Stimulated activated naive B cell treated with anti-CD40 and anti-IgM and Interleukin-4, amounts not matched to agents 10 μg/mL and 1 μg/mL and 100 μg/mL, for 72 hours (primary cell): ENCODE data around the gene MYO18B.

Experiments
- ATAC-seq, 2 donors: fragments of 150-1000 bp; cut with Tn5 transposase; replicated peaks; 2 replicates each; pipeline ENCODE4 v1.10.0; 2021; ENCODE audit warnings: moderate library complexity in 1 of 2
- DNase-seq: peaks from one replicate; pipeline ENCODE4 v3.0.0; 2021
- H3K27ac Mint-ChIP-seq: one replicate; pipeline ENCODE4 v1.8.0; 2022; ENCODE audit warnings: mild to moderate bottlenecking, mixed read lengths
- H3K27me3 Mint-ChIP-seq, 2 donors: one replicate each; pipeline ENCODE4 v1.8.0; 2022; ENCODE audit warnings: mixed read lengths in 2 of 2
- H3K36me3 Mint-ChIP-seq, 2 donors: one replicate each; pipeline ENCODE4 v1.8.0; 2022; ENCODE audit warnings: mixed read lengths in 2 of 2, mild to moderate bottlenecking in 1 of 2
- H3K4me1 Mint-ChIP-seq, 2 donors: one replicate each; pipeline ENCODE4 v1.8.0; 2022; ENCODE audit warnings: mixed read lengths in 2 of 2, mild to moderate bottlenecking in 1 of 2
- H3K4me3 Mint-ChIP-seq, 2 donors: one replicate each; pipeline ENCODE4 v1.8.0; 2022; ENCODE audit warnings: mild to moderate bottlenecking in 2 of 2, mixed read lengths in 2 of 2, moderate library complexity in 1 of 2
- H3K9me3 Mint-ChIP-seq, 2 donors: one replicate each; pipeline ENCODE4 v1.8.0; 2022; ENCODE audit warnings: mixed read lengths in 2 of 2, mild to moderate bottlenecking in 1 of 2

Gene MYO18B

DNA sequence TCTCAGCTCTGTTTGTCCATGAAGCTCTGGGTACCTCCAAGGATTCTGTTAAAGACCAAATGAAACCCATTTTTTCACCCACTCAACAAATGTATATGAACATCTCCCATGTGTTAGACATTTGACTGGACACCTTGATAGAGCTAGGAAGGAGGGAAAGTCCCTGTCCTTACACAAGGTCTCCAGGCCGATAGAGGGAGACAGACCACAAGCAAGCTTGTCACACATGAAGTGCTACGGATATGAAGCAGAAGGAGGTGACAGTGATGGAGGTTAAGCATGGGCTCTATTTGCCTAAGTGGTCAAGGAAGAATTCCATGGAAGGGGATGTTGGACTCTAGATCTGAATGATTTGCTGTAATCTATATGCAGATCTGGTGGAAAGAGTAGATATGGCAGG is 138.5 kb downstream of the MYO18B start:
- H3K4me1 Mint-ChIP-seq, result no peaks in the 10 kb centered on the region
- H3K36me3 Mint-ChIP-seq, result no peaks in the 10 kb centered on the region
- ATAC-seq (no peak), DNase-seq (no peak)
- no peak overlapping the region for H3K27ac Mint-ChIP-seq
- H3K27me3 Mint-ChIP-seq, result peaks cover 23 to 31% of the 10 kb centered on the region in 2 donors
- no peaks in the 10 kb centered on the region for H3K9me3 Mint-ChIP-seq
- H3K4me3 Mint-ChIP-seq, result no peak overlapping the region

- no peak overlapping the region for H3K27ac Mint-ChIP-seq
- no peak for ATAC-seq
Observed at GRCh38 chr22:25881210-25881755, 139.3 kb downstream of the MYO18B start.

DNA sequence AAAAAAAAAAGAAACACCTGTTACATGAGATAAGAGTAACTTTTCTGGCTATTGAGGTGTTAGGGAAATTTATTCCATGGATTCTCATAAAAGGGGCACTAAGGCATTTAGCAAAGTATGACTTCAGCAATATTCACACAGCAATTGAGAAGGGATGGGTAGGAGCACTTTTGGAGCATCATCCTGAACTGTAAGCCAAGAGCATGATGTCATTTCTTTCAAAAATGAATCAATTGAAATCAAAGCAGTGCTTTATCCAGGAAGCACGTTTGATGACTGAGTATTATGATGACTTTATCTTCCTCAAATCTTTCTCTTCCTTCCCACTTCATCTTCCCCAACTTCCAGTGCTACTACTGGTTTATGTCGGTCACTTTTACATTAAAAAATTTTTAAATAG is 140.4 kb downstream of the MYO18B start:
- H3K27me3 Mint-ChIP-seq, result peaks cover 18 to 19% of the 10 kb centered on the region in 2 donors
- H3K27ac Mint-ChIP-seq, result no peak overlapping the region
- no peaks in the 10 kb centered on the region for H3K9me3 Mint-ChIP-seq
- H3K36me3 Mint-ChIP-seq, result no peaks in the 10 kb centered on the region
- H3K4me3 Mint-ChIP-seq, result no peak overlapping the region
- DNase-seq (no peak), ATAC-seq (no peak)
- no peaks in the 10 kb centered on the region for H3K4me1 Mint-ChIP-seq

More at GRCh38 chr22:25881210-25881755, 139.3 kb downstream of the MYO18B start:
- no peaks in the 10 kb centered on the region for H3K9me3 Mint-ChIP-seq
- no peak overlapping the region for H3K4me3 Mint-ChIP-seq
- peaks cover 19 to 26% of the 10 kb centered on the region in 2 donors for H3K27me3 Mint-ChIP-seq
- no peaks in the 10 kb centered on the region for H3K36me3 Mint-ChIP-seq
- no peaks in the 10 kb centered on the region for H3K4me1 Mint-ChIP-seq
- DNase-seq, result no peak

DNA sequence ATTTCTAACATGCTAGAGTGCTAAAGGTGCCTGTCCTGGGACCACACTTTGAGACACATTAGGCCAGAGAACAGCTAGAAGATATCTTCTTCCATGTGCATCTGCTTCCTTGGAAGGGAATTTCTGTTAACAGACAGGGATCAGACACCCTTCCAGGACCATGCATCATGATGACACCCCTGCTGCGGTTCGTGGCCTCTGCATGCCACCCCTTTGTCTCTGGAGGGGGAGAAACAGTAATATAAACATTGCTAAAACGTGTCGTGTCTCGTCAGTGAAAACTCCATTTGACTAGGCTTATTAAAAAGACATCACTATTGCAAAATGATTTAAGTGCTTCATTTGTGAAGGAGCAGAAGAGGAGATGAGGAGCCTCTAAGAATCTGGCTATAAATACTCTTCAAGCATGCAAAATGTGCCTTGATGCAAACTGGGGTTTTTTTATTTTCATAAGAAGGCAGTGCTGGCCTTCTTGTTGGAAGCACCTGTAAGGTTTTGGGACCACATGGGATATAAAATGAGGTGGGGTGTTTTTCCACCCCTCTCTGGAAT is 141.6 kb downstream of the MYO18B start:
- no peaks in the 10 kb centered on the region for H3K4me1 Mint-ChIP-seq
- ATAC-seq (no peak), DNase-seq (no peak)
- no peak overlapping the region for H3K27ac Mint-ChIP-seq
- no peaks in the 10 kb centered on the region for H3K36me3 Mint-ChIP-seq
- H3K27me3 Mint-ChIP-seq, result peaks cover 13 to 20% of the 10 kb centered on the region in 2 donors
- no peak overlapping the region for H3K4me3 Mint-ChIP-seq
- no peaks in the 10 kb centered on the region for H3K9me3 Mint-ChIP-seq

GRCh38 chr22:25884121-25884520 is 142.1 kb downstream of the MYO18B start:
- Mint-ChIP-seq H3K9me3 (no peaks in the 10 kb centered on the region), H3K4me1 (no peaks in the 10 kb centered on the region), H3K27me3 (peaks cover 13 to 22% of the 10 kb centered on the region in 2 donors), H3K4me3 (no peak overlapping the region), H3K27ac (no peak overlapping the region), H3K36me3 (no peaks in the 10 kb centered on the region)
- ATAC-seq (no peak), DNase-seq (no peak)

DNA sequence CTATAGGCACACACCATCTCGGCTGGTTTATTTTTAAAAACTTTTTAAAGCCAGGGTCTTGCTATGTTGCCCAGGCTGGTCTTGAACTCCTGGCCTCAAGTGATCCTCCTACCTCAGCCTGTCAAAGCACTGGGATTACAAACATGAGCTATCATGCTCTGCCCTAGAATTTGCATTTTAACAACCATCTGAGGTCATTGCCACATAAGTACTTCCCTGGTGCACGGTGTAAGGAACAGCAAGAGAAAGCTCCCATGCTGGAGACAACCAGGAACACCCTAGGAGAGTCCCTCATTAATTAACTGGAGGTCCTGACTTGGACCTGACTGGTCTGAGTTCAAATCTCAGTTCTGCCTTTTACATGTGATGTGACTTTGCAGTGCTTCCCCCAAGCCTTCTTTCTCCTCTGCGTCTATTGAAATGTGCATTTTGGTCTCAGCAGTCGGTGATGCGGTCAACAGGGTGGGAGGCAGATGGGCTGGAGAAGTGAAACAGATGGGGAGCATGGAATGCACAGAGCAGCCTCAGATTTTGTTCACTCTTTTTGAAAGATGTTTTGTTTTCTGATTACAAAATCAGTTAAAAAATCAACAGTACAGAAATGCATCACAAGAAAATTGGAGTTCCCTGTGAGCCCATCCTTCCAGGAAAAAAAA is 146.5 kb downstream of the MYO18B start:
- no peaks in the 10 kb centered on the region for H3K4me1 Mint-ChIP-seq
- H3K27me3 Mint-ChIP-seq, result peaks cover 18 to 20% of the 10 kb centered on the region in 2 donors
- no peaks in the 10 kb centered on the region for H3K36me3 Mint-ChIP-seq
- no peak overlapping the region for H3K4me3 Mint-ChIP-seq
- no peak overlapping the region for H3K27ac Mint-ChIP-seq
- H3K9me3 Mint-ChIP-seq, result no peaks in the 10 kb centered on the region
- DNase-seq (no peak), ATAC-seq (no peak)

GRCh38 chr22:25890651-25891050 is 148.7 kb downstream of the MYO18B start:
- no peak for ATAC-seq
- peaks cover 16 to 24% of the 10 kb centered on the region in 2 donors for H3K27me3 Mint-ChIP-seq
- no peak overlapping the region for H3K4me3 Mint-ChIP-seq
- no peaks in the 10 kb centered on the region for H3K4me1 Mint-ChIP-seq
- H3K9me3 Mint-ChIP-seq, result no peaks in the 10 kb centered on the region
- no peak for DNase-seq
- H3K36me3 Mint-ChIP-seq, result no peaks in the 10 kb centered on the region
- H3K27ac Mint-ChIP-seq, result no peak overlapping the region

DNA sequence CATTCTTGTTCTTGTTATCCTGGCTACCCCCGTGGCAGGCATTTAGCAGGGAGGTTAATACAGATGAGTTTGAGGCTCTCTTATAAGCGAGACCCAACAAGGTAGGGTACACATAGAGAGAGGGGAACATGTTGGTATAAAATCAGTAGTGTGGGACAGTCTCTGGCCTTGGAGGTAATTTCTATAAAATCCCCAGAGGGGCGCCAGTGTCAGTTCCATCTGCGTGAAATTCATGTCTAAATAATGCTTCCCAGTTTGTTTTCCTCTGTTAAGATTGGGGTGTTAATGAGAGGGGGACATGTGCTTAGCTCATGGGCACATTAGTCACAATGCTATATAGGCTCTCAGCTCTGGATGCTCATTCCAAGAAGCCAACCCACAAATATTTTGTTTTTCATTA is 150.7 kb downstream of the MYO18B start:
- H3K27me3 Mint-ChIP-seq, result peaks cover 16 to 30% of the 10 kb centered on the region in 2 donors
- H3K9me3 Mint-ChIP-seq, result no peaks in the 10 kb centered on the region
- H3K27ac Mint-ChIP-seq, result no peak overlapping the region
- no peaks in the 10 kb centered on the region for H3K36me3 Mint-ChIP-seq
- H3K4me3 Mint-ChIP-seq, result no peak overlapping the region
- no peak for ATAC-seq
- no peak for DNase-seq
- no peaks in the 10 kb centered on the region for H3K4me1 Mint-ChIP-seq

GRCh38 chr22:25895678-25896077 is 153.7 kb downstream of the MYO18B start:
- ATAC-seq (no peak), DNase-seq (no peak)
- Mint-ChIP-seq H3K36me3 (no peaks in the 10 kb centered on the region), H3K4me1 (no peaks in the 10 kb centered on the region), H3K9me3 (no peaks in the 10 kb centered on the region), H3K4me3 (no peak overlapping the region), H3K27me3 (peaks cover 13 to 22% of the 10 kb centered on the region in 2 donors), H3K27ac (no peak overlapping the region)

DNA sequence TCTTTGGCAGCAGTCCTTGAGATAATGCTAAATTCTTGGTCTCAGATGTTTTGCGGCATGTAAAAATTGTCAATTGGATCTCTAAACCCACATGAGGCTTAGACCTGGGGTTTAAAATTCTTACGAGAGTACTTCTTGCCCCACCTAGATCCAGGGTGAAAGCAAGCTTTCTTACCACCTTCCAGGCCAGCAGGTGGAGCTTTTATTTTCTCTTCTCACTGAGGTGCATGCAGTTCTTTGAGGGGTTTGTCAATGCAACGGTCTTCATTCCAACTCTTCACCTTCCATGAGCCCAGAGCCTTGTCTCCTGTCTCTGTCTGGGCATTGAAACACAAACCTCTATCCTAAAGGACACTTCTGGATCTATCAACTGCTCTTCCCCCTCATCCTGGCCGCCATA is 154.1 kb downstream of the MYO18B start:
- no peak for ATAC-seq
- no peaks in the 10 kb centered on the region for H3K4me1 Mint-ChIP-seq
- peaks cover 9 to 18% of the 10 kb centered on the region in 2 donors for H3K27me3 Mint-ChIP-seq
- H3K4me3 Mint-ChIP-seq, result no peak overlapping the region
- H3K36me3 Mint-ChIP-seq, result no peaks in the 10 kb centered on the region
- DNase-seq, result no peak
- H3K9me3 Mint-ChIP-seq, result no peaks in the 10 kb centered on the region
- no peak overlapping the region for H3K27ac Mint-ChIP-seq

DNA sequence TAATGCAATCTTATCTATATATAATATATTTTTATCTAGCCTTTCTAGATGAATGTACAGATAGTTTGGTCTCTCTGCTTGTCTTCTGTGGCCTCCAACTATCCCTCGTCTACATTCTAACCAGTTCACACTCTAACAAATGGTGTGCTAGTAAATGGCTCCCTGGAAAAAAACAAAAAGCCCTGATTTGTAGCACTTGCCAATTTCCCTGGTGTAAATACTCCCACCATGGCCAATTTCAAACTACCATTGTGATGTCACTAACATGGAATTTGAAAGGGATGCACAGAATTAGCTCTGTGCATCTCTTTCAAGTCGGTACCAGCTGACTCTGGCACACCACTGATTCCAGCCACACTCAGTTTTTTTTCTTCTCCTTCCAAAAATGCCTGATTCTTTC is 154.6 kb downstream of the MYO18B start:
- Mint-ChIP-seq H3K27me3 (peaks cover 6 to 15% of the 10 kb centered on the region in 2 donors), H3K4me3 (no peak overlapping the region), H3K9me3 (no peaks in the 10 kb centered on the region), H3K27ac (no peak overlapping the region), H3K4me1 (no peaks in the 10 kb centered on the region), H3K36me3 (no peaks in the 10 kb centered on the region)
- ATAC-seq (no peak), DNase-seq (no peak)

GRCh38 chr22:25898707-25899365 is 156.8 kb downstream of the MYO18B start:
- peaks cover 13 to 20% of the 10 kb centered on the region in 2 donors for H3K27me3 Mint-ChIP-seq
- ATAC-seq (no peak), DNase-seq (no peak)
- no peak overlapping the region for H3K27ac Mint-ChIP-seq
- H3K4me1 Mint-ChIP-seq, result no peaks in the 10 kb centered on the region
- H3K36me3 Mint-ChIP-seq, result no peaks in the 10 kb centered on the region
- H3K4me3 Mint-ChIP-seq, result no peak overlapping the region
- H3K9me3 Mint-ChIP-seq, result no peaks in the 10 kb centered on the region

GRCh38 chr22:25899566-25899965 is 157.6 kb downstream of the MYO18B start:
- Mint-ChIP-seq H3K4me1 (no peaks in the 10 kb centered on the region), H3K27ac (no peak overlapping the region), H3K9me3 (no peaks in the 10 kb centered on the region), H3K4me3 (no peak overlapping the region), H3K36me3 (no peaks in the 10 kb centered on the region), H3K27me3 (peaks cover 15 to 22% of the 10 kb centered on the region in 2 donors)
- ATAC-seq (no peak), DNase-seq (no peak)

- ATAC-seq (no peak), DNase-seq (no peak)
- Mint-ChIP-seq H3K4me3 (no peak overlapping the region), H3K27ac (no peak overlapping the region), H3K4me1 (no peaks in the 10 kb centered on the region), H3K9me3 (no peaks in the 10 kb centered on the region), H3K27me3 (peaks cover 15 to 21% of the 10 kb centered on the region in 2 donors), H3K36me3 (no peaks in the 10 kb centered on the region)
Observed at GRCh38 chr22:25900390-25900789, 158.4 kb downstream of the MYO18B start.

GRCh38 chr22:25900880-25901279 is 158.9 kb downstream of the MYO18B start:
- H3K4me3 Mint-ChIP-seq, result no peak overlapping the region
- DNase-seq (no peak), ATAC-seq (no peak)
- no peaks in the 10 kb centered on the region for H3K4me1 Mint-ChIP-seq
- H3K27me3 Mint-ChIP-seq, result peaks cover 15 to 16% of the 10 kb centered on the region in 2 donors
- no peaks in the 10 kb centered on the region for H3K36me3 Mint-ChIP-seq
- no peaks in the 10 kb centered on the region for H3K9me3 Mint-ChIP-seq
- H3K27ac Mint-ChIP-seq, result no peak overlapping the region
